A172 (cell line): Measurements from ENCODE around the gene GBP7. TPM values are rescaled to one million over a fixed set of nuclear protein-coding genes. Genes with fewer than 3 reads are reported as not detected.
"Not testable (repeated sequence)": the region's sequence is repeated elsewhere in the genome, so short reads cannot be mapped to it uniquely, and the experiment has no call there.

ENCODE experiments used
- DNase-seq: peaks from one replicate; pipeline ENCODE4 v3.0.0-alpha.2; 2015; ENCODE audit warnings: low spot score
- total RNA-seq: library from RNA; depleted of rRNA; stranded (reverse); fragments of >200 nt; shearing (Covaris generic); gene quantifications from 2 replicates; pipeline ENCODE4 v1.2.3, GENCODE V29; 2014

GBP7 gene
- total RNA-seq, 1 experiment from 2014 or later = not detected

DNA sequence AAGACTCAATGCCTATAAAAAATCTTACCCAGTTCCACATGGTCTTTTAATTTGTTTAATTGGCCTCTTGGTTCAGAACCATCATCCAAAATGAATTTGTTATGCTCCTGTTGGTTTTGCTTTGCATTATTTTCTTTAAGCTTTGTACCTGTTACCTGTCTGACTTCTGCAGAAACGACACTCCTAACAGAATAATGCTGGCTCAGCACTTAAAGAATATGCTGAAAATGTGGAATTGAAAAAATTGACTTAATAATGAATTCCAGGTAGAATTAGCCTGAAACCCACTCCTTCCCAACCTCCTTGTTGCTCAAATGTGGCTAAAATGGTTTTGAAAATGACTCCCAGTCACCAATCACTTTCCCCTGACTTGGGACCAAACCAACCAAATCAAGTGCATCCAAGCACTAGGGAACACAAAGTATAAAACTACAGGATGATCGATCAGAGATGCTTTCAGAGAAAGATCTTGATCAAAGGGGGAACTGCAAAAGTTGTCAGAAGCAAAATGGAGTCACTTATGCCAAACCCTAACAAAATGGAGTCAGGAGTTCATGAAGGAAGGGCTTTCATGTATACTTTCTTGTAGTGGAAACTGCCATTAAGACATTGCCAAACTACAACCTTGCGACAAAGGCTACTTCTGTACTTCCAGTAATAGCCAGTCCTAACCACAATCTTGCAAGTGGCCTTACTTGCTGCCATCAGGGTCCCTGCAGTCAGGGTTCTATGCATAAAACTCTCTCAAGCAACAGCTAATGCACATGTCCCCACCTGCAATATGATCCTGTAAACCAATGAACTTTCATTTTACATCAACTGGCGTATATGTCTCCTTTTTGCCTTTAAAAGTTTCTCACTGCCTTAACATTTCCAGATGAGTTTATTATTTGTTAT is 5.4 kb downstream of the GBP7 start:
- no peak for DNase-seq

DNA sequence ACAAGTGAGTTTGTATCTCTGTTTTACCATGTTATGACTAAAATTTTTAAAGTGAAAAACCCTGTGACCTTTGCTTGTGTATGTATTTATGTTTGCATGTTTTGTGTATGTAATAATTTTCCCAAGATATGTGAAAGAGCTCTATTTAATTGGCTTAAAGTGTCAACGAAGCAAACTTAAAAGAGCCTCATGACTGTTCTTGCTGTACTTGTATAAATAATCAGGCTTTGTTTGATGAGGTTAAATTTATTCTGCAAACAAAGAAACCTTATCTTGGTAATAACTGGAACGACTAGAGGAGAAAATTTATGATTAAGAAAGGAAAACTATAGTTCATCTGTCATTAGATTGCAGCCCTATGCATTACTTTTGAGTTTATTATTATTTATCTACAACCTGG is 6.6 kb downstream of the GBP7 start:
- no peak for DNase-seq

DNA sequence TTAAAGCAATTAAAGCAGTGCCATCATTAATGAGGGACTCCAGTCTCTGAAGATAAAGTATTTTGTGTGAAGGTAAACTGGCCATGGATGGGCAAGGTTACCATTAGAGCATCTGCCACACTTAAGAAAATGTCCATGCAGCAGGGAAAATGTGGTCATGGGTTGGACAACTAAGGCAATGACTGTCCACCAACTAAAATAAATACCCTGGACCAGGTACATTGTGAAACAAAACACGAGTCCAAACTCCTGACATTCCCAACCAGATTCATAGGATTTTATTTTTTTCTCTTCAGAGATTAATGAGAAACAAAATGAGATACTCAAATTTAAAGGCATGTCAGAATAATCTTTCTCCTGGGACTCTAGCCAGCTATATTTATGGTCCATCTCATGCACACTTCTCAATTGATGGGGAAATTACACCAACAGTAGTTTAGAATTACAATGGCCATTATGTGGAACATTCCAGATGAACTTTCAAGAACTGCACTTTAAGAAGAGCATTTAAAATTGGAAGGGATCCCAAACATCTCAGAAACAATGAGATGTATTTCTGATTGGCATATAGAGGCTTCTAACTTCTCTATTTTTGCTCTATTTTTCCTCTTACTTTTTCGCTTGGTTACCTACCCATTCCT is 8.1 kb downstream of the GBP7 start:
- no peak for DNase-seq

DNA sequence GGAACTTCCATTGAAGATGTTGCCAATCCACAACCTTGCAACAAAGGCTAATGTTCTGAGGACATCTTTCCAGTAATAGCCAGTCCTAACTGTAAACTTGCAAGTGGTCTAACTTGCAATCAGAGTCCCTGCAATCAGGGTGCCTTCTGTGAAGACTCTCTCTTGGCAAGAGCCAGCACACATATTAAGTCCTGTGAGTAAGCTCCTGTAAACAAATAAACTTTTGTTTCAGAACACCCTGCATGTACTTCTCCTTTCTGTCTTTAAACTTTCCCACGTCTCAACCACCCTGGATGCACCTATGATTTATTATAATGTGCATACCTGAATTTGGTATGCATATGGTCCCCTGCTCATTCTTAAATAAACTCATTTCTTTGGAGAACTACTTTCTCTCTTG is 9.1 kb downstream of the GBP7 start:
- DNase-seq = no peak

DNA sequence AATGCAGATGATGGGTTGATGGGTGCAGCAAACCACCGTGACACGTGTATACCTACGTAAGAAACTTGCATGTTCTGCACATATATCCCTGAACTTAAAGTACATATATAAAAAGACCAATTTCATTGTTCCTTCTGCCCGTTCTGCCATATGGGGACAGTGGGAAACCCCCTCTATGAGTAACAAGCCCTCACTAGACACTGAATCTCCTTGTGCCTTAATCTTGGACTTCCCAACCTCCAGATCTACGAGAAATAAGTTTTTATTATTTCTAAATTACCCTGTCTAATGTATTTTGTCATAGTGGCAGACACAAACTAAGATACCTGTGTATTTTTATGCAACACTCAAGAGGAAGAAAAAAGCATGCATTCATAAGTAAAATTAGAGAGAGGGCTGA is 10.0 kb downstream of the GBP7 start:
- no peak for DNase-seq

DNA sequence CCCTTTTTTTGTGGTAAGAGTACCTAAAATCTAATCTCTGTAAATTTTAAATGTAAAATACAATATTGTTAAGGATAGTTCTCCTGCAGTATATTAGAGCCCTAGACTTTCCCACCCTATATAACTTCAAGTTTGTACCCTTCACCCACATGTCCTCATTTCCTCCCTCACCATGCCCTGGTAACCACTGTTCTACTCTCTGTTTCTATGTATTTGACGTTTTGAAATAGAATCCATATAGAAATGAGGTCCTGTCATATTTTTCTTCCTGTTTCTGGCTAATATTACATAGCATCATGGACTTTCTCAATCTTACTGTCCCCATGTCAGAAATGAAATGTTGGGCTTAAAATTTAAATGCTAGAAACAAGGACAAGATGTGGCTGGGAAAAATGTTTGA is 24.8 kb downstream of the GBP7 start:
- no peak for DNase-seq

DNA sequence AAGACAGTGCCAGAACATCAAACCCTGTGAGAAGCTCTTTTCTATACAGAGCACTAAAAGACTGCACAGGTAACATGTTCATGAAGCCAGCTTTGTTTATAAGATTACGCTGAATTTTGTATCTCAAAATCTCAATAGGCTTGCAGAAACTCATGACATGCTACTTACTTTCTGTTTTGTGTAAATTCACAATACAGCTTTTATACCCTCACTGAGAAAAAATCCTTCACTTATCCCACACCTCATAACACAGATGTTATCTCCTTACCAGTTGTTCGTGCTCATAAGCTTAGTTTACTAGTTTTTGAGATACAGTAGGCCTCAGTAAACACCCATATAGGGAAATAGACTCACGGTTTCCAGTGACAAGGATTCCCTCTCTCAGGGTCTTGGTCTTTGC is 25.8 kb downstream of the GBP7 start:
- DNase-seq = no peak

DNA sequence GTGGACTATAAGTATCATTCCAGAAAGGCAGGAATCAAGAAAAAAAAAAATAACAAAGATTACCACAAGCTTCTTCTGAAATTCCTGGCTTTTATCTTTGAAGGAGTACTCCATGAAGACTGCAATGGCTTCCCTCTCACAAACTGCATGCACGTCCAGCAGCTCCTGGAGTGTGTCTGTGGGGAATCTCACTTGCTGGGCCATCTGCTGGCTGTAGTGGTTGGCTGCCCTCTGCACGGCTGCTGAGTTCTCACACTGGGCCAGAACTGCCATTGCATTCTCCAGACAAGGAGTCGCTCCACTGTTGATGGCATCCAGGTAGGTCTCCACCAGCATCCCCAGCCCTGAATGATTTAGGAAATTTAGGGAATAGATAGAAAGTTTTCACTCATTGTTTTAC is 26.6 kb downstream of the GBP7 start:
- DNase-seq = no peak

DNA sequence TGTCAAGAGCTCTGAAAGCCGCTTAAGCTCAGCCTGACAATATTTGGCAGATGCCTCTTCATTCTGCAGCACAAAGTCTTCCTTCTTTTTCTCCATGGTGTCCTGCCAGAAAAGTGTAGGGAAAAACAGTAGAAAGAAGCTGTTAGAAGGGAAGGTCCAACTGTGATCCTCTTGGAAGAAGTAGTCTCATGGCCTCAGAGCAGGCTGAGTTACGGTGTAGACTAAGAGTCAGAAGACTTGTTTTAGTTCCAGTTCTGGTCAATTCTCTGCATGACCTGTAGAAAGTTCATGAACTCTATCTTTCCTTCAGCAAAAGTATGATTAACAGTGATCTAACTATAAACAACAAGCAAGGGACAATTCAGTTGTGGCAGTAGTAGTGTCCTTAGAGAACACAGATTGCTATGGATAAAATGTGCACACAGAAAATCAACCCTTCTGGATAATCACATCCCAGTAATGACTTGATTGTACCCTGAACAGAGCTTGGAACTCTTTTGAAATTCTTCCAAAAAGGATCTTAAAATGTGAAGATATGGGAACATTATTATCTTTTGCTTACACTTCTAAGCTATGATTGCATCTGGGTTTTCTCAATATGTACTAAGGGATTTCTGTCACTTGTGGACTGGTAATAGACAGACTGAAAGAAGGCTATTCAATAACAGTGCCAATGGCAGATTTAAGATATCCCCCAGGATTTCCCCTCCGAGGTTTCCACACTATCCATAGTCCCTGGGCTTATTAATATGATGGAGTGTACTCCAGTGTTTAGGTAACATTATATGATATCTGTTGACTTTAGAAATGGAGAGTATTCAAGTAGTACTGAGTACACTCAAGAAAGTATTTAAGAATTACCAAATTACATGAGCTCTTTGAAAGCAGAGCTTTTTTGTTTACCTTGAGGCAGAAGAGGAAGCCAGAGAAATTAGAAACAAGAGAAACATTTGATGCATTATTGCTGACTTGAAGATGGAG is 27.8 kb downstream of the GBP7 start:
- DNase-seq = no peak

DNA sequence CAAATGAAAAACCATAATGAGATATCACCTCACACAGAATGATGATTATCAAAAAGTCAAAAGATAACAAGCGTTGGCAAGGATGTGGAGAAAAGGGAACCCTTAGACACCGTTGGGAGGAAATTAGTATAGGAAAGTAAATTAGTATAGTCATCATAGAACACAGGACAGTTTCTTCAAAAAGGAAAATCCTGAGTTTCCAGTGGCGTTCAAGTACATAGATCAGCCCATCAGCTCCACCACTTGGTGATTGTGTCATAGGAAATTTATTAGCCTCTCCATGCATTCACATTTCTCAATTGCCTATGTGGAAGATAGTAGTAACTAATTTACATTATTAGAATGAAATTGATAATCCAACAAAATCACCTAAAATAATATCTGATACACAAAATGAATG is 29.1 kb downstream of the GBP7 start:
- DNase-seq = no peak

DNA sequence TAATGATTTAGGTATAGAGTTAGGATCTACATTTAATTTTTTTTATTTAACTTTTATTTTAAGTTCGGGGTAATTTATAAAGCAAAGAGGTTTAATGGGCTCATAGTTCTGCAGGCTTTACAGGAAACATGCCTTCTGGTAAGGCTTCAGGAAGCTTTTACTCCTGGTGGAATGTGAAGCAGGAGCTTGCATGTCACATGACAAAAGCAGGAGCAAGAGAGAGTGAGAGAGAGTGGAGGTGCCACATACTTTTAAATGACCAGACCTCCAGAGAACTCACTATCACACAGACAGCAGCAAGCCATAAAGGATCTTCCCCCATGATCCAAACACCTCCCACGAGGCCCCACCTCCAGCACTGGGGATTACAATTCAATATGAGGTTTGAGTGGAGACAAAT is 32.3 kb downstream of the GBP7 start:
- no peak for DNase-seq

DNA sequence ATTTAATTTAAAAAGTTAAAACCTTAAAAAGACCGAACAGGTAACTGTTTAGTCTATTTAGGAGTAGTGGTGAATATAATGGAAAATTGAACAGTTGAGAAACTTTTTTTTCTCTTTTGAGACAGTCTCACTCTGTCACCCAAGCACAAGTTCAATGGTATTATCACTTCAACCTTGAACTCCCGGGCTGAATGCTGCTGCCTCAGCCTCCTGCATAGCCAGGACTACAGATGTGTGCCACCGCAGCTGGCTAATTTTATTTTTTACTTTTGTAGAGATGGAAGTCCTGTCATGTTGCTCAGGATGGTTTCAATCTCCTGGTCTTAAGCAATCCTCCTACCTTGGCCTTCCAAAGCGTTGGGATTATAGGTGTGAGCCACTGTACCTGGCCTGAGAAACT is 33.6 kb downstream of the GBP7 start:
- no peak for DNase-seq

DNA sequence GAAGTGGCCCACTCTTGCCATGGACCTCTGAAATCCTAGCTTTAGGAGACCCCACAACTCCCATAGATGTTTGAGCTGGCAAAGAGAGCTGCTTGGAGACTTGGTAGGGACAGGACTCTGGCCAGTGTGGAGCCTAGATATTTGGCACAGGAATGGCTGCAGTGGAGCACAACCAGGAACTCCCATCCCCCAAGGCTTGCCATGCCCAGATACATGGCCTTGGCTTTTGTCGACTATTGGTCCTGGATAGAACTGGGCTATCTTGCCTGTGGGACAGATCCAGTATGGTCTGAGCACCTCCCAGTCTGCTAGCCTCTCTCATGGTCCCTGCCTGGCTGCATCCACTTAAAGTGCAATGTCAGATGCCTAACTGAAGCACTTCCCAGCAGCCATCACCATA is 42.1 kb downstream of the GBP7 start:
- DNase-seq = no peak

DNA sequence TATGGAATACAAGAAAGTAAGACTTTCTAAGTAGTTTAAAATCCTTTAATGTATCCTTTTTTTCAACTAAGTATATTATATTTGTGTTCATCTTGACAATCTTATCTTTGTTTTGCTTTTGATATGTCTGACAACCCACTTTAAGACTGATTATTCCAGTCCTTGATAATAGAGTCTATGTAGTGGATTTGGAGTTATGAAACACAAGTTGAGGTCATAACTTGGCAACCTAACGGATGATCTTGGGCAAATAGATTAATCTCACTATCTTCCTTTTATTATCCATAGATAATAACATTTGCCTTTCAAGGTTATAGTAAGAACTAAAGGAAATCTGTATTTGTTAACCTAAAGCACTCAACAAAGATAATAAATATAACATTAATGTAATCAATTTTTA is 45.1 kb downstream of the GBP7 start:
- DNase-seq = no peak

DNA sequence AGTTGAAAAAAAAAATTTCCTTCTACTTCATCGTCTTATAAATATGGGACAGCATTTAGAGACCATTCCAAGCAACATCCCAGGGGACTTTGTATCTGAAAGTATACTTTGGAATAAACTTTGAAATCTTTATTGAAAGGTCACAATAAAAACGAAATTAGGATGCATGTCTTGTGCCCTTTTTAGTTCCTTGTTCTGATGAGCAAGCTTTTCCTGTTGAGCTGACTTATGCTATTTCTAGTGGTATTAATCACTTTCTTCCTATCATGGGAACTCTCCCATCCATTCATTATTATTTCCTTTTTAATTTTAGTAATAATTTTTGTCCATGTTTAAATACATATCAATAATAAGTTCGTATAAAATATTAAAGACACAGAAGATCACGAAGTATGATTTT is 45.9 kb downstream of the GBP7 start:
- no peak for DNase-seq

DNA sequence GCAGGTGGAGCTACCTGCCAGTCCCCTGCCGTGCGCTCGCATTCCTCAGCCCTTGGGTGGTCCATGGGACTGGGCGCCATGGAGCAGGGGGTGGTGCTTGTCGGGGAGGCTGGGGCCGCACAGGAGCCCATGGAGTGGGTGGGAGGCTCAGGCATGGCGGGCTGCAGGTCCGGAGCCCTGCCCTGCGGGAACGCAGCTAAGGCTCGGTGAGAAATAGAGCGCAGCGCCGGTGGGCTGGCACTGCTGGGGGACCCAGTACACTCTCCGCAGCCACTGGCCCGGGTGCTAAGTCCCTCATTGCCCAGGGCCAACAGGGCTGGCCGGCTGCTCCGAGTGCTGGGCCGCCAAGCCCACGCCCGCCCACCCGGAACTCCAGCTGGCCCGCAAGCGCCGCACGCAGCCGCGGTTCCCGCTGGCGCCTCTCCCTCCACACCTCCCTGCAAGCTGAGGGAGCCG is 47.8 kb downstream of the GBP7 start:
- not testable (repeated sequence) for DNase-seq

DNA sequence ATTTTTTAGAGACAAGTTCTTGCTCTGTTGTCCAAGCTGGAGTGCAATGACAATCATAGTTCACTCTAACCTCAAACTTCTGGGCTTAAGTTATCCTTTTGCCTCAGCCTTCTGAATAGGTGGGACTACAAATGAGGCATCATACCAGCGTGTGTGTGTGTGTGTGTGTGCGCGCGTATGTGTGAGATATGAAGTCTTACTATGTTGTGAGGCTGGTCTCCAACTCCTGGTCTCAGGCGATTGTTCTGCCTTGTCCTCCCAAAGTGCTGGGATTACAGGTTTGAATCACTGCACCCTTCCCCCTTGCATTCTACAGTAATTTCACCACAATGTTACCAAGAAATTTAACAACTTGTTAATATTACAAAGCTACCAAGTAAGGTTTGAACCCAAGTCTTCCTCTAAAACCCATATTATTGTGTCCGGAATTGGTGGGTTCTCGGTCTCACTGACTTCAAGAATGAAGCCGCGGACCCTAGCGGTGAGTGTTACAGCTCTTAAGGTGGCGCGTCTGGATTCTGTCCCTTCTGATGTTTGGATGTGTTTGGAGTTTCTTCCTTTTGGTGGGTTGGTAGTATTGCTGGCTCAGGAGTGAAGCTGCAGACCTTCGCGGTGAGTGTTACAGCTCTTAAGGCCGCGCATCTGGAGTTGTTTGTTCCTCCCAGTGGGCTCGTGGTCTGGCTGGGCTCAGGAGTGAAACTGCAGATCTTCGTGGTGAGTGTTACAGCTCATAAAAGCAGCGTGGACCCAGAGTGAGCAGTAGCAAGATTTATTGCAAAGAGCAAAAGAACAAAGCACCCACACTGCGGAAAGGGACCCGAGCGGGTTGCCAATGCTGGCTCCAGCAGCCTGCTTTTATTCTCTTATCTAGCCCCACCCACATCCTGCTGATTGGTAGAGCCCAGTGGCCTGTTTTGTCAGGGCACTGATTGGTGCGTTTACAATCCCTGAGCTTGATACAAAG is 48.9 kb downstream of the GBP7 start:
- not testable (repeated sequence) for DNase-seq

DNA sequence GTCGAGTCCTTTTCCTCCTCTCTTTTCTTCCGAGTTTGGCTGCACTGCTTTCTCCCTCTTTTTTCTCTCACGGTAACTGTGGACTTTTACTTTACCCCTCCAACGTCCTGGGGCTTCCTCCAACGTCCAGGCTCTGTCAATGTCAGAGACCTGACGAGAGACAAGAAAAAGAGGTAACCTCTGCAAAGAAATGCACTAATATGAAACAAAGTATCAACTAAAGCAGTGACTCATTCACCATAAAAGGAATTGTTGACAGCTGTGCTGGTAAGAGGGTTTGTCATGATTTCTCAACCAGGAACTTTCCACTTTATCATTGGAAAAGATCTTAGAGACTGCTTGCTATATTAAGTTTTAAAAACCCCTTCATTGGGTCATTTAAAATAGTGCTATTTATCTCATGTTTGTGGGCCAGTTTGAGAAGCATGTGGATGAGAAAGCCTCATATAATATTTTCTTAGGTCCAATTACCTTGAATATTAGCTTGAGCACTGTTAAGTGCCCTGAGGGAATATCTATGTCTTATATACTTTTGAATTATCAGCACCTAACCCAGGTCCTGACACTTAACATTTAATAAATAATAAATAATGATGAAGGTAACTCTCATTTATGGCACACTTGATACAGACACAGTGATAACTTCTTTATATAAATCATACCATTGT is 49.8 kb downstream of the GBP7 start, which contains the start of gene GBP2:
TSS of gene GBP2 (minus strand) at position 202 of the 668 bp plus-strand sequence. CDS start 4,148 bp downstream, outside the sequence.
- peak; percentile 66 for DNase-seq

DNA sequence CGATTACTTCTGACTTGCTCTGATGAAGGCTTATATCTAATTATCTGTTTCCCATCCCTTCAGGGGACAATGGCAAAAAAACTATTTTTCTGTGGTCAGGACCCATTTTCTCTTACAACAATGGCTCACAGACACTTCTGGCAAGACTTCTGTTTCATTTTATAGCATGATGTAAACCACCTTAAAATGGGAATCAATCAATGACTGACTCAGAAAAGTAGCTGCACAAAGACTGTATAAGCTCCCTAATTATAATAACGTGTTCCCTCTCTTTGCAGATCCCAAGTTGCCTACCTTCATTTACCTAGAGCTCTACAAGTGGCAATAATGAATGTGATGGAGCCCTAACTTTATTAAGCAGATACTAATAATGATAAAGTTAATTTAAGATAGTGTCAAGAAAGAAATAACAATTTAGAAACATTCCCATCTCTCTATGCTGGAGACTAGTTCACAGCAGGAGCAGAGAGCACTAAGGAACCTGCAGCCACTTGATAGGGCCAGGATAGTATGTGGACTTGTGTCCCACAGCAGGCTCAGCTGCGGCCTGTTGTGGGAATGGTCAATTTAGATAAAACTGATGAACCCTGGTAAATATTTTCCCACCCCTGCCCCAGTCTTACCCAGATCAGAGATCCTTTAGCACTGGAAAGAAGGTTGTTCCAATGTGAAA is 50.4 kb downstream of the GBP7 start:
- no peak for DNase-seq

DNA sequence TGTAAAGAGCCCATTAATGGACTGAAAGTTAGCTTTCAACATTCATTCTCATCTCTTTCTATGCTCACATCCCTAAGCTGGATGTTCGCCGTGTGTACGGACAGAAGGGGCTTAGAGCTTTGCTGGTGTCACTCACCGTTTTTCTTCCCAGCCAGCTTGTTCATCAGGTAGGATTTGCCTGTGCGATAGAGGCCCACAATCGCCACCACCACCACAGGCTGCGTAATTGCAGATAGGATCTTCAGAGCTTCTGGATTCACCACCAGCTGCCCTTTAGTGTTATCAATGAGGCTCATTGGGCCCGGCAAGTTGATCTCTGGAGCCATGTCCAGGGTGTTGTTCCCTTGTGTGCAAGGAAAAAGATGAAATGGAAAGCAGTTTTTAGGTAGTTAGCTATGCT is 54.2 kb downstream of the GBP7 start:
- no peak for DNase-seq
